K562 (cell line): ENCODE results near the gene CMSS1. TPM values are rescaled to one million over a fixed set of nuclear protein-coding genes. Genes with fewer than 3 reads are reported as not detected.

Experiments used
- ATAC-seq: fragments of 200-7000 bp; cut with Tn5 transposase; 3 replicates; pipeline ENCODE4 v1.9.1; 2020; ENCODE audit warnings: moderate library complexity
- BruUV-seq: library from RNA; stranded (reverse); fragments of 400-500 nt; replicated peaks from 2 replicates; lab custom pipeline; 2021; lab: Mats Ljungman, UMichigan
- CTCF ChIA-PET: fragments of 300-600 bp; formaldehyde crosslinking; extraction: SDS; loops from one replicate; lab custom pipeline; 2021; ENCODE audit warnings: low intra/inter-chr PET ratio; lab: Yijun Ruan, JAX
- POLR2A ChIA-PET: fragments of 300-600, 350-650 bp; sonication (Branson Sonifier 250); formaldehyde crosslinking; extraction: SDS; loops from one replicate; lab custom pipeline; 2021; ENCODE audit warnings: antibody characterized with exemption, inconsistent platforms; lab: Yijun Ruan, JAX
- DNase-seq, 4 experiments: peaks; one replicate each; pipeline versions ENCODE4 v3.0.0 to v3.0.0-alpha.2; 2011 to 2018; ENCODE audit warnings: low spot score in 3 of 4, mixed read lengths in 3 of 4; ENCODE audit errors: extremely low read depth in 1 of 4
- FAIRE-seq: peaks from 2 replicates; lab custom pipeline; 2011; peaks lifted over from hg19 to GRCh38; lab: Jason Lieb, UNC
- H2AFZ ChIP-seq: 2 replicates; pipeline ENCODE4 v1.6.0; 2011; ENCODE audit warnings: low read depth, low read length, control low read depth, inconsistent platforms
- H3K27ac ChIP-seq: fragments of 200-600 bp; 3 replicates; pipeline ENCODE4 v1.8.0; 2011; ENCODE audit warnings: low read depth, mild to moderate bottlenecking, control low read depth, inconsistent platforms, low read length, moderate library complexity, mixed read lengths; ENCODE audit errors: extremely low read depth
- H3K27me3 ChIP-seq, 2 experiments: fragments of 300-600 bp in 1 of 2; 2 replicates in 1 of 2; 3 replicates in 1 of 2; pipeline versions ENCODE4 v1.6.0 to v1.8.0; 2011; ENCODE audit warnings: inconsistent platforms in 2 of 2, low read length in 2 of 2, mild to moderate bottlenecking in 1 of 2, mixed read lengths in 1 of 2, moderate library complexity in 1 of 2; ENCODE audit not compliant: control insufficient read depth in 2 of 2, insufficient read depth in 2 of 2
- H3K36me3 ChIP-seq: fragments of 300-600 bp; 3 replicates; pipeline ENCODE4 v1.8.0; 2011; ENCODE audit warnings: mild to moderate bottlenecking, low read length, inconsistent platforms; ENCODE audit not compliant: control insufficient read depth, insufficient read depth
- H3K4me1 ChIP-seq, 2 experiments: fragments of 200-600 bp in 1 of 2; replicated peaks in 1 of 2; 2 replicates in 1 of 2; 3 replicates in 1 of 2; pipeline versions ENCODE4 v1.5.1 to v1.8.0; 2011; ENCODE audit warnings: inconsistent platforms in 2 of 2, low read length in 2 of 2, mild to moderate bottlenecking in 1 of 2, mixed read lengths in 1 of 2, moderate library complexity in 1 of 2; ENCODE audit not compliant: control insufficient read depth in 2 of 2, insufficient read depth in 2 of 2
- H3K4me2 ChIP-seq: 2 replicates; pipeline ENCODE4 v1.6.1; 2011; ENCODE audit warnings: low read length, control low read depth, inconsistent platforms, mixed read lengths; ENCODE audit not compliant: insufficient read depth
- H3K4me3 ChIP-seq: fragments of 200-600 bp; sonication (generic), shearing (Covaris generic); 2 replicates; pipeline ENCODE4 v1.5.1; 2016; ENCODE audit warnings: control low read depth, inconsistent platforms
- H3K79me2 ChIP-seq: fragments of 200-600 bp; 3 replicates; pipeline ENCODE4 v1.8.0; 2011; ENCODE audit warnings: low read length, inconsistent platforms; ENCODE audit not compliant: control insufficient read depth, insufficient read depth
- H3K9ac ChIP-seq, 2 experiments: 2 replicates each; pipeline versions ENCODE4 v1.6.0 to v1.6.1; 2011; ENCODE audit warnings: low read depth in 2 of 2, low read length in 2 of 2, control low read depth in 1 of 2, inconsistent platforms in 1 of 2, mild to moderate bottlenecking in 1 of 2, mixed read lengths in 1 of 2; ENCODE audit not compliant: insufficient read depth in 1 of 2
- H3K9me1 ChIP-seq: one replicate; pipeline ENCODE4 v1.6.0; 2011; ENCODE audit warnings: inconsistent platforms, mild to moderate bottlenecking, low read length, moderate library complexity; ENCODE audit not compliant: control insufficient read depth, insufficient read depth
- H3K9me3 ChIP-seq: replicated peaks from 2 replicates; pipeline ENCODE4 v1.5.1; 2011; ENCODE audit warnings: low read depth, low read length, inconsistent platforms; ENCODE audit not compliant: control insufficient read depth, insufficient read depth
- H4K20me1 ChIP-seq: replicated peaks from 2 replicates; pipeline ENCODE4 v1.6.1; 2011; ENCODE audit warnings: low read length, inconsistent platforms, mixed read lengths; ENCODE audit not compliant: control insufficient read depth, insufficient read depth
- CBX1 ChIP-seq: sonication (generic); IDR thresholded peaks from 2 replicates; pipeline ENCODE4 v1.6.1; 2016; ENCODE audit warnings: antibody characterized with exemption, low read depth, mild to moderate bottlenecking
- ETV1 ChIP-seq: fragments of 450-650 bp; conservative IDR thresholded peaks from 2 replicates; pipeline ENCODE4 v1.6.1; 2016; ENCODE audit warnings: missing genetic modification characterization, control low read depth, low read depth, missing compliant biosample characterization
- EWSR1 ChIP-seq: fragments of 450-650 bp; IDR thresholded peaks from 2 replicates; pipeline ENCODE4 v1.6.1; 2018; ENCODE audit warnings: borderline replicate concordance, mild to moderate bottlenecking, low read depth, moderate library complexity; ENCODE audit not compliant: partially characterized antibody
- FOXK2 ChIP-seq, 2 experiments: fragments of 450-650 bp; IDR thresholded peaks in 1 of 2; conservative IDR thresholded peaks in 1 of 2; 2 replicates each; pipeline ENCODE4 v1.6.1; 2016; ENCODE audit warnings: low read depth in 2 of 2, mild to moderate bottlenecking in 1 of 2
- HMGN3 ChIP-seq: IDR thresholded peaks from 2 replicates; pipeline ENCODE4 v1.6.1; 2011; ENCODE audit warnings: borderline replicate concordance, low read depth, mild to moderate bottlenecking, mixed read lengths, low read length; ENCODE audit not compliant: insufficient read length; ENCODE audit errors: extremely low read depth
- SNIP1 ChIP-seq: fragments of 450-650 bp; IDR thresholded peaks from 2 replicates; pipeline ENCODE4 v1.7.1; 2017; ENCODE audit warnings: low read depth, mild to moderate bottlenecking
- TAF15 ChIP-seq: fragments of 200-400 bp; formaldehyde crosslinking; IDR thresholded peaks from 2 replicates; pipeline ENCODE4 v1.6.1; 2017; ENCODE audit warnings: mild to moderate bottlenecking, low read depth, low read length, moderate library complexity
- TAL1 ChIP-seq: fragments of 450-650 bp; IDR thresholded peaks from 2 replicates; pipeline ENCODE4 v1.6.1; 2016; ENCODE audit warnings: mild to moderate bottlenecking
- YBX1 ChIP-seq: fragments of 450-650 bp; IDR thresholded peaks from 2 replicates; pipeline ENCODE4 v1.7.1; 2016; ENCODE audit warnings: mild to moderate bottlenecking
- ZBTB43 ChIP-seq: sonication (generic); formaldehyde crosslinking; IDR thresholded peaks from 2 replicates; pipeline ENCODE4 v1.8.0; 2023; ENCODE audit warnings: mild to moderate bottlenecking, missing genetic modification reagents
- ZNF311 ChIP-seq: fragments of 250-450 bp; sonication (Bioruptor Pico); IDR thresholded peaks from 2 replicates; pipeline ENCODE4 v1.4.0; 2020; ENCODE audit warnings: mild to moderate bottlenecking, moderate library complexity
- WGBS: fragments of 100-300 bp; shearing (Covaris generic); methylation state at CpG from one replicate; pipeline ENCODE4 v1.1.6; 2016; ENCODE audit warnings: low coverage, mixed read lengths; ENCODE audit not compliant: insufficient coverage; ENCODE audit errors: missing lambda C conversion rate; 5-methylcytosine and 5-hydroxymethylcytosine counted together
- in situ Hi-C: fragments of 300-500 bp; cut with MboI; formaldehyde crosslinking; loops from 4 replicates; pipeline ENCODE4 v1.15.0; 2018; ENCODE audit warnings: inconsistent platforms, mixed read lengths
- intact Hi-C: fragments of 100-400 bp; cut with micrococcal nuclease; formaldehyde crosslinking; loops from 2 replicates; pipeline ENCODE4 v1.14.2; 2022
- polyA plus RNA-seq, 8 experiments: library from polyadenylated mRNA; depleted of rRNA in 4 of 8; stranded (reverse) in 5 of 8; unstranded in 3 of 8; fragments of >200 nt; fragmentation: Nextera tagmentation in 2 of 8; fragmentation: Illumina TruSeq in 1 of 8; extraction: Ambion mirVana in 2 of 8; extraction: Trizol in 1 of 8; gene quantifications; 2 replicates each; pipeline versions ENCODE4 v1.2.1 to v1.2.3, GENCODE V29; 2011 to 2014; ENCODE audit warnings: inconsistent platforms in 1 of 8, missing spikeins in 1 of 8
- total RNA-seq, 7 experiments: library from RNA; depleted of rRNA in 6 of 7; stranded (reverse); fragments of >200 nt in 6 of 7; fragmentation: Illumina TruSeq in 2 of 7; extraction: Trizol in 2 of 7; gene quantifications; 2 replicates each; pipeline versions ENCODE4 v1.2.1 to v1.2.3, GENCODE V29; 2011 to 2021; ENCODE audit warnings: low replicate concordance in 1 of 7
- TF ChIP-seq, protein P1 (sequence below): fragments of 250-450 bp; sonication (Bioruptor Pico); IDR thresholded peaks from 2 replicates; pipeline ENCODE4 v1.8.0; 2021; ENCODE audit warnings: mild to moderate bottlenecking, moderate library complexity

CMSS1 gene
- total and polyA plus RNA-seq, 9 of the 15 experiments (the other 6 are each of a cell fraction or from before 2014, with no cell fraction given) = 46.9 to 109 (median 72.3) TPM

GRCh38 chr3:99777708-99778107, 40.0 kb upstream of the CMSS1 start:
- ATAC-seq = no peak
- Histone ChIP-seq H2AFZ (0 out of 2 replicates have a peak overlapping the region, but pooled peaks have one; percentile 64), H3K27me3 (no peaks in the 10 kb centered on the region), H4K20me1 (no peaks in the 10 kb centered on the region), H3K79me2 (no peaks in the 10 kb centered on the region), H3K4me1 (peaks cover 0 to 12% of the 10 kb centered on the region in 2 experiments; a peak in 3 of 5 replicates), H3K4me2 (no peak overlapping the region), H3K4me3 (no peak overlapping the region), H3K9me3 (no peaks in the 10 kb centered on the region), H3K9me1 (no peaks in the 10 kb centered on the region), H3K36me3 (no peaks in the 10 kb centered on the region), H3K27ac (no peak overlapping the region), H3K9ac (no peak overlapping the region)
- in situ Hi-C loops (no loop called here), intact Hi-C loops (no loop called here)
- BruUV-seq = no TSS peak
- 31% methylated on average over 2 of the region's 2 CpGs for WGBS
- ChIA-PET POLR2A (interaction anchor here (0.8 kb wide), 3 partner anchors 11 to 14 kb away, joined by 3 to 4 read pairs (median 3); no protein-coding TSS in a partner anchor), CTCF (interaction anchor here (0.7 kb wide), 1 partner anchor 161 kb away, joined by 3 read pairs; no protein-coding TSS in a partner anchor)
- TF ChIP-seq TAL1 = no peak
- TF ChIP-seq YBX1 = no peak
- TF ChIP-seq TAF15 = no peak
- no peak for TF ChIP-seq HMGN3
- TF ChIP-seq CBX1 = no peak
- no peak for TF ChIP-seq ZBTB43 (CRISPR knock-in tag)
- no peak for TF ChIP-seq ETV1 (tag)
- TF ChIP-seq EWSR1 = no peak
- TF ChIP-seq, protein P1, sequence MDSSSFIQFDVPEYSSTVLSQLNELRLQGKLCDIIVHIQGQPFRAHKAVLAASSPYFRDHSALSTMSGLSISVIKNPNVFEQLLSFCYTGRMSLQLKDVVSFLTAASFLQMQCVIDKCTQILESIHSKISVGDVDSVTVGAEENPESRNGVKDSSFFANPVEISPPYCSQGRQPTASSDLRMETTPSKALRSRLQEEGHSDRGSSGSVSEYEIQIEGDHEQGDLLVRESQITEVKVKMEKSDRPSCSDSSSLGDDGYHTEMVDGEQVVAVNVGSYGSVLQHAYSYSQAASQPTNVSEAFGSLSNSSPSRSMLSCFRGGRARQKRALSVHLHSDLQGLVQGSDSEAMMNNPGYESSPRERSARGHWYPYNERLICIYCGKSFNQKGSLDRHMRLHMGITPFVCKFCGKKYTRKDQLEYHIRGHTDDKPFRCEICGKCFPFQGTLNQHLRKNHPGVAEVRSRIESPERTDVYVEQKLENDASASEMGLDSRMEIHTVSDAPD (CRISPR knock-in tag) = no peak
- TF ChIP-seq ZNF311 (CRISPR knock-in tag) = no peak
- no peak for TF ChIP-seq FOXK2 (conservative IDR thresholded peaks at IDR 0.05 in 1 of 2, IDR thresholded peaks at IDR 0.05 in 1 of 2; ENCODE audit: low read depth in 2 of 2)
- TF ChIP-seq SNIP1 = no peak
- no peak for DNase-seq
- no peak for FAIRE-seq
